IPS-15b (cell line): ENCODE measurements around the gene NEUROG2.

Experiments used
- H3K27me3 ChIP-seq: one replicate; pipeline ENCODE4 v1.6.1; 2013; ENCODE audit warnings: low read length; ENCODE audit not compliant: control insufficient read depth, insufficient read depth
- H3K36me3 ChIP-seq: one replicate; pipeline ENCODE4 v1.6.1; 2013; ENCODE audit warnings: low read length; ENCODE audit not compliant: control insufficient read depth, insufficient read depth
- H3K4me1 ChIP-seq: one replicate; pipeline ENCODE4 v1.6.1; 2013; ENCODE audit warnings: mild to moderate bottlenecking, low read length; ENCODE audit not compliant: control insufficient read depth, insufficient read depth
- H3K4me3 ChIP-seq: one replicate; pipeline ENCODE4 v1.5.1; 2013; ENCODE audit warnings: low read depth, low read length
- H3K9ac ChIP-seq: one replicate; pipeline ENCODE4 v1.6.1; 2013; ENCODE audit warnings: low read depth, mild to moderate bottlenecking, low read length
- H3K9me3 ChIP-seq: one replicate; pipeline ENCODE4 v1.6.1; 2013; ENCODE audit warnings: mild to moderate bottlenecking, low read length; ENCODE audit not compliant: control insufficient read depth, insufficient read depth

Gene NEUROG2

DNA sequence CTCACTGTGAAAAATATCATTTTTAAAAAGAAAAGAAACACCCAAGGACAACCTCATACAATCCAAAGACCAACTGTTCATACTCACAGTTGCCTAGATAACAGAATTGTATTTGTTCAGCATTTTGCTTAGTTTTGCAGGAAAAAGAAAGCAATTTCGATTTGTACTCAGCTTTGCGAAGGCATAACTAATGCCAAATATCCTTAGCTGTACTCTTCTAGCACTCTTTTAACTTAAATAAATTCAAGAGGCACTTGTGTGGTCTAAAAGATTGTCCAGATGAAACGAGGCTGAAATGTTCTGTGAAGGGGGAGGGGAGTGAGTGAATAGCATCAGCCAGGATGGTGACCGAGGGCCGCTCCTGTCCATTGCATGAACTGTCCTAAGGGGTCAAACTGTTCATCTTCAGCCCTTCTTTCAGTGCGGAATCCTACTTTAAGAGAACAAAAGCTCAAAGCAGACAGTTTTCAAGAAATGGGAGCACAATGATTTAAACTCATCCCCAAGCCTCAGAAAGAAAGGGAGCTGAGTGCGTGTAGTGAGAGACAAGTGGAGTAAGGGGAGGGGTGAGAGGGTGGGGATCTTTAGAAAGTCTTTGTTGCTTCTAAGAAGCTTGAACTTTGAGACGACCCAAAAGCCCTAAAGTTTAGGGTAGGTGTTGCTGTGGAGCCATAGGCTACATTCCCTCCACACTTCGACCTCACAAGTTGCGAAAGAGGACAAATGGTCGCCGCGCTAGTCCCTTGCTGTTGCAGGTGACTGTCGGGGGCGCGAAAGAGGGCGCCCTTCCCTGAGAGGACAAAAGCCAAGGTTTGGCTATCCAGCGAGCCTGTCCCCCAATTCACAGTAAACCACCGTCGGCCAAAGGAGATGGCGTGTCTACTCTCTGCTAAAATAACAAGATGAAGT is 4.0 kb upstream of the NEUROG2 start:
- H3K9me3 ChIP-seq = no peaks in the 10 kb centered on the region
- peaks cover 86% of the 10 kb centered on the region for H3K27me3 ChIP-seq
- H3K4me1 ChIP-seq = peaks cover 30% of the 10 kb centered on the region
- peak overlapping the region; percentile 61 for H3K4me3 ChIP-seq
- no peak overlapping the region for H3K9ac ChIP-seq
- no peaks in the 10 kb centered on the region for H3K36me3 ChIP-seq

DNA sequence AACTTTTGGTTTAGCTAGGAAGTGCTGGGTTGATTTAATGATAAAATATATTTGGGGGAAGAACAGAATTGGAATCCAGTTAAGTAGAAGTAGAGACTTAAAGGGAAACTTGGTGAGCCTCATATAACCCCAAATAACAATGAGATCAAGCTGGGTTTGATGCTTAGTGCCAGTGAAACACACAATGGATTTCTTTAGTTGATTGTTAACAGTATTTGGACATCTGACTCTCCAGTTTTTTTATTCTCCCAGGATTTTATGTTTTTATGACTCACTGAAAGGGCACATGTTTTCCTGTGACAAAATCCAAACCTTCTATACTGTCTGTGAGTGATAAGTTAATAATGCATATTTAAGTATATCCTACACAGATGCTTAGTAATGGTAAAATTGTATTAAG is 2.7 kb upstream of the NEUROG2 start:
- H3K36me3 ChIP-seq = no peaks in the 10 kb centered on the region
- no peak overlapping the region for H3K9ac ChIP-seq
- peaks cover 92% of the 10 kb centered on the region for H3K27me3 ChIP-seq
- peaks cover 37% of the 10 kb centered on the region for H3K4me1 ChIP-seq
- H3K4me3 ChIP-seq = no peak overlapping the region
- no peaks in the 10 kb centered on the region for H3K9me3 ChIP-seq

GRCh38 chr4:112517911-112518310 is 1.9 kb upstream of the NEUROG2 start:
- Histone ChIP-seq H3K9me3 (no peaks in the 10 kb centered on the region), H3K4me1 (peaks cover 38% of the 10 kb centered on the region), H3K9ac (no peak overlapping the region), H3K4me3 (no peak overlapping the region), H3K36me3 (no peaks in the 10 kb centered on the region), H3K27me3 (peaks cover 93% of the 10 kb centered on the region)

DNA sequence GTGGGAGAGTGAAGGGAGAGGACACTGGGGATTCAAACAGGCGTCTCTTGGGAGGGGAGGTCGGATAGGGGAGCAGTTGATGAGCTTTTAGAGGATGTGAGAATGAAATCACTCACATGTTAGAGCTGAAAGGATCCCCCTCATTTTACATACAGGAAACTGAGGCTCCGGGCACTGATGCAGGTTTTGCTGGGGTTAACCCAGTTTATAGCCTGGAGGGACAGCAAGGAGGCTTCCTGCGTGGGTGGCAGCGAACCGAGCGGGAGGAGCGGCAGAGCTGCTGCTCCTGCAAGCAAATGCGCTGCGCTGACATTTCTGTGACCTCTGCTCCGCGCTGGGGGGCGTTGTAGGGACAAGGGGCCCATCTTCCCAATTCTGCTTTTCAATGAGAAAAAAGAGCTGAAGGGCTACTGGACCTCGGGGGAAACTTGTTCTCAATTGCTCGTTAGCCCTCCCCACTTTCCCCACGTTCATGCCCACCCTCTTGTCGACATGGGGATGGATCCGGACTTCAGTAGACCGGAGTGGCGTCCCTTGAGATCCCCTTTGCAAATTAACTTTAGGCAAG is 1.2 kb upstream of the NEUROG2 start:
- Histone ChIP-seq H3K27me3 (peaks cover 93% of the 10 kb centered on the region), H3K36me3 (no peaks in the 10 kb centered on the region), H3K9ac (peak overlapping the region; percentile 19), H3K4me1 (peaks cover 35% of the 10 kb centered on the region), H3K9me3 (no peaks in the 10 kb centered on the region), H3K4me3 (peak overlapping the region; percentile 52)

DNA sequence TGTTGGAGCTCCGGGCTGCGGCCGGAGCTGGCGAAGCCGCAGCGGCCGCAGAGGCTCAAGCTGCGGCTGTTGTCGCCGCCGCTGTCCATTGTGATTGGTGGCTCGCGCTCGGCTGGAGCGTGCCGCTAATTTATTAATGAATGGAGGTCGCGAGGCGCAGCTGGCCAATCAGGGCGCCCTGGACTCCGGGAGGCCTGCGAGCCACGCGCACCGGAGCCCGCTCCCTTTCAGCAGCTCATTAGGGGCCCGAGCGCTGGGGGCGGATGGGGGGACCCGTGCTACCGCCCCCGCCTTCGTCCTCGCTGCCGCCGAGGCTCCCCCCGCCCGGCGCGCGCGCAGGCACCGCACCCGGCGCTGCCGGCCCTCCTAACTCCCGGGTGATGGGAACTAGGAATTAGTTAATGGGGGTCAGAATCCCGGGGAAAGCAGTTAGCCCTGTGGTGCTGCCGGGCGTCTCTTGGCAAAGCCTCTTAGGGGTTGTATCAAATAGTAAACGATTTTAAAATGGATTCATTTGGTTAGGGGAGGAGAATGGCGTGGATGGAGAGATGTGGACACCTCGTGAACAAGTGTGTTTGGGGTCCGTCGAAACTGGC is 589 bp upstream of the NEUROG2 start:
- Histone ChIP-seq H3K9me3 (no peaks in the 10 kb centered on the region), H3K4me1 (peaks cover 35% of the 10 kb centered on the region), H3K9ac (peak overlapping the region; percentile 19), H3K4me3 (peak overlapping the region; percentile 52), H3K36me3 (no peaks in the 10 kb centered on the region), H3K27me3 (peaks cover 93% of the 10 kb centered on the region)

DNA sequence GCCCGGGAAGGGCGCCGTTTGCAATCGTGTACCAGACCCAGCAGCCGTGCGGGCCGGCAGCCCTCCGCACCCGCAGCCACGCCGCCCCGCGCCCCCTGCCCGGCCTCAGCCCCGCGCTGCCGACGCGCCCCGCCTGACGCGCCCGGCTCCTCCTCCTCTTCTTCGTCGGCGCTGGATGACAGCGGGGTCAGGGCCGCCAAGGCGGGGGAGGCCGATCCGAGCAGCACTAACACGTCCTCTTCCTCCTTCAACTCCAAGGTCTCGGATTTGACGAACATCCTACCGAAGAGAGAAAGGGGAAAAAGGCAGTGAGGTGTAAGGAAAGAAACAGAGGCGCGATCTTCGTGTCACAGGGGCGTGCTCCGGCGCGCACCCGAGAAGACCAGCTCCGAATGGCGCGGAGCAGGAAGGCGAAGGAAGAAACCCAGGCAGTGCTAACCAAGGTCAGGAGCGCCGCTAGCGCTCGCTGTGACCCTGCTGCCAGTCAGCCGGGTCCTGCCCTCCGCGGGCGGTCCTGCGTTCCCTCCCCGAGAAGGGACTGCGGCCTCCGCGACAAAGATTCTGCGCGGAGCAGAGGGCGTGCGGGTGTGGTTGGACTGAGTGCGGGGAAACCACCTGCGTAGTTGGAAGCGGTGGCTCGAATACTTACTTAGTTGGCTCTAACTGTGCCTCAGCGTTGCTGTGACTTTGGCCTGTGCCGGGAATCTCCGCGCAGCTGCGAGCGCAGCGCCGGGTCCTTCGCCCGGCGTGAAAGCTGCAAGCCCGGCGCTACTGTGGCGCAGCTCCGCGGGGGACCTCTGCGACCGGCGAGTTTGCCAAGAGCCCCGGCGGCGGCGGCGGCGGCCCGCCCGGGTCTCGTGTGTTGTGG is 548 bp downstream of the NEUROG2 start:
- H3K9me3 ChIP-seq = no peaks in the 10 kb centered on the region
- peaks cover 93% of the 10 kb centered on the region for H3K27me3 ChIP-seq
- no peak overlapping the region for H3K9ac ChIP-seq
- peak overlapping the region; percentile 60 for H3K4me3 ChIP-seq
- no peaks in the 10 kb centered on the region for H3K36me3 ChIP-seq
- peaks cover 24% of the 10 kb centered on the region for H3K4me1 ChIP-seq

- Histone ChIP-seq H3K27me3 (peaks cover 93% of the 10 kb centered on the region), H3K36me3 (no peaks in the 10 kb centered on the region), H3K9ac (no peak overlapping the region), H3K4me1 (peaks cover 21% of the 10 kb centered on the region), H3K4me3 (peak overlapping the region; percentile 60), H3K9me3 (no peaks in the 10 kb centered on the region)
These were observed 1.3 kb downstream of the NEUROG2 start for GRCh38 chr4:112514647-112515197.

DNA sequence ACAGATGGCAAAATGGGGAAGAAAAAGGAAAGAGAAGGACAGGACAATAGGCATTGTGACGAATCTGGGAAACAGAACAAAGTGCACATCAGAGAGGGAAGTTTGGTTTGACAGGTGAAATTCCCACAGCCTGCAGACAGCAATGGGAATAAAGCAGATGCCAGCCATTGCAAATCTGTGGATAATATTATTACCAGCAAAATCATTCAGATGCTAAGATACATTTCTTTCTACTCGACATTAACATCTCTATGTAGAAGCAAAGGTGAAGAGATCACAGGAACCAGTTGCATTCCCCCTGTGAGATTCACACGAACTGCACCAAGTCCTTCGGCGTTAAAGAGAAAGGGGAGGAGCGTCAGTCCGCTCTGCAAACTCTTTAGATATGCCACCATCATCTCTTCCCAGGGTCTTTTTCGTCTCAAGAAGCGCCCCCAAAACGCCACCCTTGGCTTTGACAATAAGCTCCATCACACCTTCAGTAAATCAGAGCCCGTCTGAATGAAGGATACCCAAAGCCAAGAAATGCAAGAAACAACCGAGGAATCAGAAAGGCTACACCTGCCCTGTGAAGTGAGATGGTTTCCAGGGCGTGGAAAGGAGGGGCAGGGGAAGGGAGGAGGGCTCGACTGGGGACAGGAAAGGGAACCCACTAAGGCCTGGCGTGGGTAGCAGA is 1.9 kb downstream of the NEUROG2 start:
- peaks cover 93% of the 10 kb centered on the region for H3K27me3 ChIP-seq
- H3K9me3 ChIP-seq = no peaks in the 10 kb centered on the region
- no peaks in the 10 kb centered on the region for H3K36me3 ChIP-seq
- H3K9ac ChIP-seq = no peak overlapping the region
- peak overlapping the region; percentile 60 for H3K4me3 ChIP-seq
- peaks cover 21% of the 10 kb centered on the region for H3K4me1 ChIP-seq

DNA sequence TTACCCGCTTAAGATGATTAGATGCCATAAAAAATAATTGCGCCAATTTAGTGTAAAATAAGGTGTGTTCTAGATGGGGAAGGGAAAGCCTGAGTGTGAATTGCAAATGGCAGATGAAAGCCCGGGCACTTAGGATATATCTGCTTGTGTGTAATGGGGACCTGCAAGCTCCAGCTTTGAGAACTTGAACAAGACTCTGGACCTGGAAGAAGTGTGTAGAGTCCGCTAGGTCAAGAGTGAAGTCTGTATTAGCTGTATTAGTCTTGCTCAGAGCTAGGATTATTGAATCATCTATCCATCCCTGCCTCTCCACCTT is 4.2 kb downstream of the NEUROG2 start:
- no peak overlapping the region for H3K9ac ChIP-seq
- peak overlapping the region; percentile 45 for H3K4me3 ChIP-seq
- no peaks in the 10 kb centered on the region for H3K9me3 ChIP-seq
- peaks cover 93% of the 10 kb centered on the region for H3K27me3 ChIP-seq
- no peaks in the 10 kb centered on the region for H3K36me3 ChIP-seq
- H3K4me1 ChIP-seq = peaks cover 21% of the 10 kb centered on the region

DNA sequence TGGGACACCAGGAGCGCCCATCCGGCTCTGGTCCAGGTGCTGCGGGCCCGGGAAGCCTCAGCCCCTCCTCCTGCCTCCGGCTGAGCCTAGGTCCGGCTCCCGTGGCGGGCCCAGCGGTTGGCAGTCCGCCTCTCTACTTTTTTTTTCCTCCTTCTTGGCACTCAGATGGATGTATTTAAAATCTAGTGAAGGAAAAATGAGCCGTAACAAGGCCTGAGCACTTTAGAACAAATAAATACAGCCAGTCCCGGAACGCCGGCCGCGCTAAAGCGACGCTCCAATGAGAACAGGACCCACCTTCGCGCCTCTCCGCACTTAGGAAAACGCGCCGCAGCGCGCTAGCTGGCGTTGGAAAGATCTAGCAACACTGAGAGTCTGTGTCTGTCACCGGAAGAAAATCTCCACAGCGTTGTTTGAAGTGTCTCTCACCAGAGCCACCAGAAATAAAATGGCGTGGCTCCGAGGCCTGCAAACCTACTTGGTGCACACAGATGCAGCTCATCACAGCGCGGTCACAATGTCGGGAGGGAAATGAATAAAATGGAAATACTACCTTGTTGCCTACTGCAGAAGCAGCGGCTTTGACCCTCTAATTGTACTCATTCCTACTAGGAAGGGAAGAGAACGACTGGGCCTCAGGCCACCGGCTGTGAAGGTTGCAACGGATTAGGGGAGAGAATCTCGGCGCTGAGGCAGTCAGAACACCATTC is 4.7 kb downstream of the NEUROG2 start:
- H3K4me1 ChIP-seq = peaks cover 21% of the 10 kb centered on the region
- no peak overlapping the region for H3K9ac ChIP-seq
- peak overlapping the region; percentile 45 for H3K4me3 ChIP-seq
- H3K36me3 ChIP-seq = no peaks in the 10 kb centered on the region
- no peaks in the 10 kb centered on the region for H3K9me3 ChIP-seq
- H3K27me3 ChIP-seq = peaks cover 97% of the 10 kb centered on the region
